ENCODE measurements around the gene CALCOCO2. TPM values are rescaled to one million over a fixed set of nuclear protein-coding genes. Genes with fewer than 3 reads are reported as not detected.

Gene CALCOCO2
- total and polyA plus RNA-seq, 2 of the 13 experiments (the other 11 are each of a cell fraction or from before 2014, with no cell fraction given): 72.9 to 111 TPM

- TF ChIP-seq PRMT3 (CRISPR knock-in tag; IDR thresholded peaks at IDR 0.05; ENCODE audit: borderline replicate concordance, low read depth) (0 out of 2 replicates have a peak, but pooled peaks have one; percentile 15), DZIP1 (CRISPR knock-in tag; IDR thresholded peaks at IDR 0.05) (no peak), JUND (CRISPR knock-in tag; IDR thresholded peaks at IDR 0.05) (peak; percentile 5; the same call in 1 of the 2 replicates), ZNF3 (CRISPR knock-in tag; IDR thresholded peaks at IDR 0.05) (no peak), SOX13 (IDR thresholded peaks at IDR 0.05) (no peak), SOX13 (CRISPR knock-in tag; conservative IDR thresholded peaks at IDR 0.05 in 1 of 2, IDR thresholded peaks at IDR 0.05 in 1 of 2) (peak in 1 of 2 experiments; percentile 45; a peak in 1 of 4 replicates), RORA (CRISPR knock-in tag; IDR thresholded peaks at IDR 0.05) (0 out of 2 replicates have a peak, but pooled peaks have one; percentile 10), ARNTL (CRISPR knock-in tag; IDR thresholded peaks at IDR 0.05) (0 out of 2 replicates have a peak, but pooled peaks have one; percentile 29), ARID4A (CRISPR knock-in tag; IDR thresholded peaks at IDR 0.05; ENCODE audit: borderline replicate concordance) (0 out of 2 replicates have a peak, but pooled peaks have one; percentile 5), ZNF7 (CRISPR knock-in tag; IDR thresholded peaks at IDR 0.05) (peak; percentile 37; the same call in 1 of the 2 replicates), WIZ (CRISPR knock-in tag; IDR thresholded peaks at IDR 0.05) (0 out of 2 replicates have a peak, but pooled peaks have one; percentile 4), IKZF1 (IDR thresholded peaks at IDR 0.05) (no peak), KAT7 (CRISPR knock-in tag; IDR thresholded peaks at IDR 0.05; ENCODE audit: borderline replicate concordance) (0 out of 2 replicates have a peak, but pooled peaks have one; percentile 10), PHF20 (CRISPR knock-in tag; IDR thresholded peaks at IDR 0.05) (0 out of 2 replicates have a peak, but pooled peaks have one; percentile 10), YEATS4 (CRISPR knock-in tag; IDR thresholded peaks at IDR 0.05; ENCODE audit: borderline replicate concordance) (no peak; the same call in 1 of the 2 replicates)
Measured at GRCh38 chr17:48792033-48792798, 38.6 kb upstream of the CALCOCO2 start (continued).
